Measurements from ENCODE around the gene CD209. TPM values are rescaled to one million over a fixed set of nuclear protein-coding genes. Genes with fewer than 3 reads are reported as not detected.
"Not testable (repeated sequence)": the region's sequence is repeated elsewhere in the genome, so short reads cannot be mapped to it uniquely, and the experiment has no call there.

CD209 gene
- total RNA-seq, 1 donor from 2014 or later = not detected

DNA sequence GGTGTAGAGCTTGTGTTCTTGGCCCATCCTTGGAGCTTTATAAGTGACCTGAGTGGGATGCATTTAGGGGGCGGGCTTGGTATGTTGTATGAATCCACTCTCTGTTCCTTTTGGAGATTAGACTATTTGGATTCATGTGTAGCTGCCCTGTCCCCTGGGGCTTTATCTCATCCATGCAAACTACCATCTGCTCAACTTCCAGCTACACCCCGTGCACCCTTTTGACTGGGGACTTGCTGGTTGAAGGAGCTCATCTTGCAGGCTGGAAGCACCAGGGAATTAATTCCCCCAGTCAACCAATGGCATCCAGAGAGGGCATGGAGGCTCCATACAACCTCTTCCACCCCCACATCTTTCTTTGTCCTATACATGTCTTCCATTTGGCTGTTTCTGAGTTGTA is 21.8 kb upstream of the CD209 start:
- no peak for DNase-seq (ENCODE audit: extremely low spot score, unreplicated experiment)
- Mint-ChIP-seq H3K4me3 (ENCODE audit: unreplicated experiment) (no peak overlapping the region), H3K27ac (ENCODE audit: unreplicated experiment) (no peak overlapping the region), H3K4me1 (ENCODE audit: unreplicated experiment) (no peaks in the 10 kb centered on the region), H3K27me3 (ENCODE audit: unreplicated experiment) (peaks cover 8% of the 10 kb centered on the region), H3K36me3 (ENCODE audit: unreplicated experiment) (no peaks in the 10 kb centered on the region), H3K9me3 (ENCODE audit: unreplicated experiment) (no peaks in the 10 kb centered on the region)
- TF ChIP-seq, protein P1, sequence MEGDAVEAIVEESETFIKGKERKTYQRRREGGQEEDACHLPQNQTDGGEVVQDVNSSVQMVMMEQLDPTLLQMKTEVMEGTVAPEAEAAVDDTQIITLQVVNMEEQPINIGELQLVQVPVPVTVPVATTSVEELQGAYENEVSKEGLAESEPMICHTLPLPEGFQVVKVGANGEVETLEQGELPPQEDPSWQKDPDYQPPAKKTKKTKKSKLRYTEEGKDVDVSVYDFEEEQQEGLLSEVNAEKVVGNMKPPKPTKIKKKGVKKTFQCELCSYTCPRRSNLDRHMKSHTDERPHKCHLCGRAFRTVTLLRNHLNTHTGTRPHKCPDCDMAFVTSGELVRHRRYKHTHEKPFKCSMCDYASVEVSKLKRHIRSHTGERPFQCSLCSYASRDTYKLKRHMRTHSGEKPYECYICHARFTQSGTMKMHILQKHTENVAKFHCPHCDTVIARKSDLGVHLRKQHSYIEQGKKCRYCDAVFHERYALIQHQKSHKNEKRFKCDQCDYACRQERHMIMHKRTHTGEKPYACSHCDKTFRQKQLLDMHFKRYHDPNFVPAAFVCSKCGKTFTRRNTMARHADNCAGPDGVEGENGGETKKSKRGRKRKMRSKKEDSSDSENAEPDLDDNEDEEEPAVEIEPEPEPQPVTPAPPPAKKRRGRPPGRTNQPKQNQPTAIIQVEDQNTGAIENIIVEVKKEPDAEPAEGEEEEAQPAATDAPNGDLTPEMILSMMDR (IDR thresholded peaks at IDR 0.05) = no peak

DNA sequence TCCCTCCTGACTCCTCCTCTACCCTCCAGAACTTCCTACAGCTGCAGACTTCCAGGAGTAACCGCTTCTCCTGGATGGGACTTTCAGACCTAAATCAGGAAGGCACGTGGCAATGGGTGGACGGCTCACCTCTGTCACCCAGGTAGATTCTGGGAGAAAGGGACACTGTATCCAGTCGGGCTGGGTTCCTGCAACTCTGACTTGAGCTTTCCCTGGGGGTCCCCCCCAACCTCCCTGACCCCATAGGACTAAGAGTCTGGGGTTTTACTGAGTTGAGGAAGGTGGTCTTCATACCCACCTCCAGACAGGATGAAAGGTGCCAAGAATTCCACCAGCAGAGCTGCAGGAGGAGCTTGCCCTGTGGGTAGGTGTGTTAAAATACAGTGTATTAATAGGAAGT is 20.2 kb upstream of the CD209 start:
- Mint-ChIP-seq H3K4me3 (ENCODE audit: unreplicated experiment) (no peak overlapping the region), H3K27me3 (ENCODE audit: unreplicated experiment) (peaks cover 8% of the 10 kb centered on the region), H3K9me3 (ENCODE audit: unreplicated experiment) (no peaks in the 10 kb centered on the region), H3K4me1 (ENCODE audit: unreplicated experiment) (no peaks in the 10 kb centered on the region), H3K36me3 (ENCODE audit: unreplicated experiment) (no peaks in the 10 kb centered on the region), H3K27ac (ENCODE audit: unreplicated experiment) (no peak overlapping the region)
- no peak for DNase-seq (ENCODE audit: extremely low spot score, unreplicated experiment)
- TF ChIP-seq, protein P1 (IDR thresholded peaks at IDR 0.05) = no peak

DNA sequence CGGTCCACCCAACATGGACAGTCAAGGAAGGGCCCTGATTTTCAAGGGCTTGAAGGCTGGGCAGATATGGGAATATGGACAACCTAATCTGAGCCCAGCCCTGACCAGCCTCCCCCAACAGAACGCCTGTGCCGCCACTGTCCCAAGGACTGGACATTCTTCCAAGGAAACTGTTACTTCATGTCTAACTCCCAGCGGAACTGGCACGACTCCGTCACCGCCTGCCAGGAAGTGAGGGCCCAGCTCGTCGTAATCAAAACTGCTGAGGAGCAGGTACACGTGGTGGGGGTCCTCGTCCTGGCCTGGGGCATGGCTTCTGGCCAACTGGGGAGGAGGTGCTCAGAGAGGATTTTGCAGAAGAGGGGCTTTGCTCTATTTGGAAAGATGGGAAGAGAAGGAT is 19.2 kb upstream of the CD209 start:
- Mint-ChIP-seq H3K27me3 (ENCODE audit: unreplicated experiment) (peaks cover 7% of the 10 kb centered on the region), H3K27ac (ENCODE audit: unreplicated experiment) (no peak overlapping the region), H3K4me1 (ENCODE audit: unreplicated experiment) (no peaks in the 10 kb centered on the region), H3K4me3 (ENCODE audit: unreplicated experiment) (no peak overlapping the region), H3K9me3 (ENCODE audit: unreplicated experiment) (no peaks in the 10 kb centered on the region), H3K36me3 (ENCODE audit: unreplicated experiment) (no peaks in the 10 kb centered on the region)
- no peak for DNase-seq (ENCODE audit: extremely low spot score, unreplicated experiment)
- TF ChIP-seq, protein P1 (IDR thresholded peaks at IDR 0.05) = no peak

DNA sequence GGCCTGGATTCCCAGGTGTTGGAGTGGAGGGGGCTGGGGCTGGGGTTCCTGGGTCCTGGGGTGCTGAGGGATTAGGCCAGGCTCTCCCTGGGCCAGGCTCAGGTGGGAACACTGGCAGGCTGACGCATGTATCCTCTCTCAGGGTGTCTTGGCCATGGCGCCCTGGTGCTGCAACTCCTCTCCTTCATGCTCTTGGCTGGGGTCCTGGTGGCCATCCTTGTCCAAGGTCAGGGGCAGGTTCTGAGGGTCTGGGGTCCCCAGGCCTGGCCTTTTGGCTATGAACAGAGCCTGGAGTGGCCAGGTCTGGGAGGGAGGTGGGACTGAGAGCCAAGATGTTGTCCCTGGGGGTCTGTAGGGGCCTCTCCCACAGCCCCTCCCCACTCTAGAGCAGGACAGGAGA is 17.7 kb upstream of the CD209 start:
- not testable (repeated sequence) for DNase-seq (ENCODE audit: extremely low spot score, unreplicated experiment); H3K27me3 Mint-ChIP-seq (ENCODE audit: unreplicated experiment); H3K4me1 Mint-ChIP-seq (ENCODE audit: unreplicated experiment); H3K36me3 Mint-ChIP-seq (ENCODE audit: unreplicated experiment); H3K9me3 Mint-ChIP-seq (ENCODE audit: unreplicated experiment); H3K4me3 Mint-ChIP-seq (ENCODE audit: unreplicated experiment); H3K27ac Mint-ChIP-seq (ENCODE audit: unreplicated experiment)

DNA sequence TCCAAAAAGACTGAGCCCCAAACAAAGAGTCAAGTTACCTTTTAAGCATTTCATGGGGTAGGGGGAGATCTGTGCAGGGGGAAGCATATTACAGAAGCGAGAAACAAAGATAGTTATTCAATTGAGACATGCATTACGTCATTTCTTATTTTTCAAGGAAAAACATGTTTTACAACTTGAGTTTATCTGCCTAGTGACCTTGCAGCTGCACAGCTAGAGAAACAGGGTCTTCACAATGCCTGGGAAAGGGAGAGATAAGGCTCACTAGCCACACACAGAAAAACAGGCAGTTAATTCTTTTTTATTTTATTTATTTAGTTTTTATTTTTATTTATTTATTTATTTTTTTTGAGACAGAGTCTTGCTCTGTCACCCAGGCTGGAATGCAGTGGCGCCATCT is 16.8 kb upstream of the CD209 start:
- H3K9me3 Mint-ChIP-seq (ENCODE audit: unreplicated experiment); H3K4me1 Mint-ChIP-seq (ENCODE audit: unreplicated experiment); DNase-seq (ENCODE audit: extremely low spot score, unreplicated experiment); H3K27ac Mint-ChIP-seq (ENCODE audit: unreplicated experiment); H3K27me3 Mint-ChIP-seq (ENCODE audit: unreplicated experiment); H3K36me3 Mint-ChIP-seq (ENCODE audit: unreplicated experiment); H3K4me3 Mint-ChIP-seq (ENCODE audit: unreplicated experiment): not testable (repeated sequence)

DNA sequence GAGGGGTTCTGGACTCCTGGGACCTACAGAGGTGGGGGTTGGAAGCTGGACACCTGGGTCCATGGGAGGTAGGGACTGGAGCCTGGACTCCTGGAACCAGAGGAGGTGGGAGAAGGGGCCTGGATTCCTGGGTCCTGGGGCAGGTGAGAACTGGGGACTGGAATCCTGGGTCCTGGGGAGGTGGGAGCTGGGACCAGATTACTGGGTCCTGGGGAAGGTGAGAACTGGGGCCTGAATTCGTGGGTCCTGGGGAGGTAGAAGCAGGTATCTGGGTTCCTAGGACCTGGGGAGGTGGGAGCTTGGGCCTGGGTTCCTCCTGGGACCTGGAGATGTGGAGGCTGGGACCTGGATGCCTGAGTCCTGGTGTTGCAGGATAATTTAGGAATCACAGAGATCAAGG is 16.4 kb upstream of the CD209 start:
- no peaks in the 10 kb centered on the region for H3K36me3 Mint-ChIP-seq (ENCODE audit: unreplicated experiment)
- no peaks in the 10 kb centered on the region for H3K4me1 Mint-ChIP-seq (ENCODE audit: unreplicated experiment)
- peaks cover 4% of the 10 kb centered on the region for H3K27me3 Mint-ChIP-seq (ENCODE audit: unreplicated experiment)
- peaks cover 13% of the 10 kb centered on the region for H3K9me3 Mint-ChIP-seq (ENCODE audit: unreplicated experiment)
- no peak overlapping the region for H3K27ac Mint-ChIP-seq (ENCODE audit: unreplicated experiment)
- H3K4me3 Mint-ChIP-seq (ENCODE audit: unreplicated experiment) = no peak overlapping the region
- TF ChIP-seq, protein P1 (IDR thresholded peaks at IDR 0.05) = no peak
- DNase-seq (ENCODE audit: extremely low spot score, unreplicated experiment) = no peak

Measured in osteocyte (in vitro differentiated cells).